ENCODE measurements around the gene AGPAT2. TPM values are rescaled to one million over a fixed set of nuclear protein-coding genes. Genes with fewer than 3 reads are reported as not detected.

The AGPAT2 gene
- total and polyA plus RNA-seq, 2 donors (not counting 1 experiment from before 2014, with no cell fraction given) = 25.1 to 28.4 TPM

DNA sequence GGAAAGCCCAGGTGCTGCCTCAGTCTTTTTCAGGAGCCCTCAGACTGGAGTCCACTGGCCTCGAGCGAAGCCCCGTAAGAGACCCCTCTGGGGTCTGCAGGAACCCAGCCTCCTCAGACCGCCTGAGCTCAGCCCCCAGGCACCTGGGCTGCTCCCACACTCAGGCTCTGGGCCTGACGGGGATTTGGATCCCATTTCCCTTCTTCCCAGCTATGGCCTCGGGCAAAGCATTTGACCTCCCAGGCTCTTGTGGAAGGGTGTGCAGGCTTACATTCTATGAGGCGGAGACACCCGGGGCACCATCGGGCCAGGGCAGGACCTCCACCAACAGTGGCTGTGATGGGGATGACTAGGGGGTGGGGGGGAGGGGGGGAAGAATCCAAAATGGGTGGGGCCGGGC is 4.5 kb downstream of the AGPAT2 start:
- CTCF ChIA-PET = interaction anchor here (2.5 kb wide), 1 partner anchor 10 kb away, joined by 17 read pairs; no protein-coding TSS in a partner anchor
- no peak for TF ChIP-seq EZH2 (IDR thresholded peaks at IDR 0.05; ENCODE audit: borderline replicate concordance, insufficient read depth, low read depth, low read length, poor library complexity, severe bottlenecking)
- TF ChIP-seq, protein P1, sequence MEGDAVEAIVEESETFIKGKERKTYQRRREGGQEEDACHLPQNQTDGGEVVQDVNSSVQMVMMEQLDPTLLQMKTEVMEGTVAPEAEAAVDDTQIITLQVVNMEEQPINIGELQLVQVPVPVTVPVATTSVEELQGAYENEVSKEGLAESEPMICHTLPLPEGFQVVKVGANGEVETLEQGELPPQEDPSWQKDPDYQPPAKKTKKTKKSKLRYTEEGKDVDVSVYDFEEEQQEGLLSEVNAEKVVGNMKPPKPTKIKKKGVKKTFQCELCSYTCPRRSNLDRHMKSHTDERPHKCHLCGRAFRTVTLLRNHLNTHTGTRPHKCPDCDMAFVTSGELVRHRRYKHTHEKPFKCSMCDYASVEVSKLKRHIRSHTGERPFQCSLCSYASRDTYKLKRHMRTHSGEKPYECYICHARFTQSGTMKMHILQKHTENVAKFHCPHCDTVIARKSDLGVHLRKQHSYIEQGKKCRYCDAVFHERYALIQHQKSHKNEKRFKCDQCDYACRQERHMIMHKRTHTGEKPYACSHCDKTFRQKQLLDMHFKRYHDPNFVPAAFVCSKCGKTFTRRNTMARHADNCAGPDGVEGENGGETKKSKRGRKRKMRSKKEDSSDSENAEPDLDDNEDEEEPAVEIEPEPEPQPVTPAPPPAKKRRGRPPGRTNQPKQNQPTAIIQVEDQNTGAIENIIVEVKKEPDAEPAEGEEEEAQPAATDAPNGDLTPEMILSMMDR (IDR thresholded peaks at IDR 0.05) = no peak
- H3K9ac ChIP-seq (ENCODE audit: low read length) = no peak overlapping the region
- H3K79me2 ChIP-seq (ENCODE audit: control insufficient read depth, insufficient read depth, low read length) = peaks cover 23% of the 10 kb centered on the region
- no peak for ATAC-seq (ENCODE audit: low read depth)
- H3K27ac ChIP-seq (ENCODE audit: low read length in 2 of 2) = no peak overlapping the region
- Mint-ChIP-seq H3K4me1 (peaks cover 7% of the 10 kb centered on the region), H3K4me3 (no peak overlapping the region), H3K9me3 (ENCODE audit: insufficient read depth) (no peaks in the 10 kb centered on the region), H3K27me3 (no peaks in the 10 kb centered on the region), H3K27ac (no peak overlapping the region)
- H3K27me3 ChIP-seq (replicated peaks in 1 of 4; ENCODE audit: control extremely low read depth in 1 of 4, control insufficient read depth in 3 of 4, insufficient read depth in 4 of 4, low read length in 3 of 4) = no peaks in the 10 kb centered on the region
- DNase-seq = no peak
- 91% methylated on average over 6 of the region's 10 CpGs for WGBS (ENCODE audit: insufficient coverage)
- intact Hi-C loops (cut with micrococcal nuclease) = no loop called here
- H3K36me3 ChIP-seq (replicated peaks in 1 of 2; ENCODE audit: control extremely low read depth in 1 of 2, control insufficient read depth in 1 of 2, extremely low read depth in 1 of 2, insufficient read depth in 2 of 2, low read length in 1 of 2) = no peaks in the 10 kb centered on the region
- H3K4me1 ChIP-seq (ENCODE audit: control insufficient read depth in 2 of 2, insufficient read depth in 2 of 2, low read length in 2 of 2) = peaks cover 10 to 16% of the 10 kb centered on the region in 2 donors
- peaks cover 71% of the 10 kb centered on the region for H4K20me1 ChIP-seq (ENCODE audit: control insufficient read depth, insufficient read depth, low read length, poor library complexity, severe bottlenecking)
- H3K4me3 ChIP-seq (ENCODE audit: control extremely low read depth in 1 of 5, extremely low read depth in 1 of 5, insufficient read depth in 1 of 5, low read depth in 2 of 5, low read length in 4 of 5) = no peak overlapping the region
- H3K9me3 ChIP-seq (ENCODE audit: control extremely low read depth in 1 of 3, control insufficient read depth in 2 of 3, insufficient read depth in 1 of 3, low read length in 2 of 3) = peaks cover 0 to under 1% (median 0%) of the 10 kb centered on the region in 3 donors
- H2AFZ ChIP-seq (ENCODE audit: insufficient read depth, low read depth, low read length, poor library complexity, severe bottlenecking) = no peak overlapping the region
- POLR2A ChIA-PET = no interaction called here
- no peak overlapping the region for H3K4me2 ChIP-seq (replicated peaks; ENCODE audit: low read depth, low read length, poor library complexity, severe bottlenecking)

DNA sequence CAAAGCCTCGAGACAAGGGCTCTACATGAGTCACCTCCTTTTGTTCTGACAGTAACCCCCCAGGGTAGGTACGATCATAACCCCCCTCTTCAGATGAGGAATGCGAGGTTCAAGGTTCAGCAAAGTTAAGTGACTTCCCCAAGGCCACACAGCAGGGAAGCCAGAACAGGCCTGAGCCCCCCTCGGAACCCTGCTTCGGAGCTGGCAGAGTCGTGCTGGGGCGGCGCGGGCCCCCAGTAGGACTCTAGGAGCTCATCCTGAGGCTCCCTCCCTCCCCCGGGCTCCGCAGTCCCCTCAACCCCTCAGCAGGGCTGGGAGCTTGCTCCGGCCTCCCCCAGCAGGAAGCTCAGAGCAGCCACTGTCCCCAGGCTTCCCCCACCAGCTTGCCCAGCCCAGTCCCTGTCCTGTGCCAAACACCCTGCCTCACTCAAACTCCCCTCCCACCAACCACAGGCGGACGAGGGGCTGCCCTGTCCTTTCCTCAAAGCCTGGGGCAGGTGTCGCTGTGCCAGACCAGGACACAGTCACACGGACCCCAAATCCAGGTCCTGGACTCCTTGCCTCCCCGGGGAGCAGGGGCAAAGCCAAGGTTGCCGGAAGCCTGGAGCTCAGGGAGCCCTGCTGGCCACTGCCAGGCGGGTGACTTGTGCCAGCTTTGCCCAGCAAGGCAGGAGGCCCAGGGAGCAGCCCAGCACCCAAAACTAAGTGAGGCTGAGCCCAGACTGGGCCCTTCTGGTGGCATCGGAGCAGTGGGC is 5.1 kb downstream of the AGPAT2 start:
- Histone ChIP-seq H3K4me1 (ENCODE audit: control insufficient read depth in 2 of 2, insufficient read depth in 2 of 2, low read length in 2 of 2) (peaks cover 9 to 14% of the 10 kb centered on the region in 2 donors), H3K9me3 (ENCODE audit: control extremely low read depth in 1 of 3, control insufficient read depth in 2 of 3, insufficient read depth in 1 of 3, low read length in 2 of 3) (no peaks in the 10 kb centered on the region), H3K4me3 (ENCODE audit: control extremely low read depth in 1 of 5, extremely low read depth in 1 of 5, insufficient read depth in 1 of 5, low read depth in 2 of 5, low read length in 4 of 5) (no peak overlapping the region), H3K27ac (ENCODE audit: low read length in 2 of 2) (no peak overlapping the region), H3K27me3 (replicated peaks in 1 of 4; ENCODE audit: control extremely low read depth in 1 of 4, control insufficient read depth in 3 of 4, insufficient read depth in 4 of 4, low read length in 3 of 4) (no peaks in the 10 kb centered on the region), H2AFZ (ENCODE audit: insufficient read depth, low read depth, low read length, poor library complexity, severe bottlenecking) (no peak overlapping the region), H4K20me1 (ENCODE audit: control insufficient read depth, insufficient read depth, low read length, poor library complexity, severe bottlenecking) (peaks cover 77% of the 10 kb centered on the region), H3K79me2 (ENCODE audit: control insufficient read depth, insufficient read depth, low read length) (peaks cover 23% of the 10 kb centered on the region), H3K36me3 (replicated peaks in 1 of 2; ENCODE audit: control extremely low read depth in 1 of 2, control insufficient read depth in 1 of 2, extremely low read depth in 1 of 2, insufficient read depth in 2 of 2, low read length in 1 of 2) (no peaks in the 10 kb centered on the region), H3K4me2 (replicated peaks; ENCODE audit: low read depth, low read length, poor library complexity, severe bottlenecking) (no peak overlapping the region), H3K9ac (ENCODE audit: low read length) (no peak overlapping the region)
- no peaks in the 10 kb centered on the region for H3K27me3 Mint-ChIP-seq
- H3K9me3 Mint-ChIP-seq (ENCODE audit: insufficient read depth) = no peaks in the 10 kb centered on the region
- ATAC-seq (ENCODE audit: low read depth) = no peak
- CTCF ChIA-PET = interaction anchor here (2.5 kb wide), 1 partner anchor 10 kb away, joined by 17 read pairs; no protein-coding TSS in a partner anchor
- H3K4me3 Mint-ChIP-seq = no peak overlapping the region
- peaks cover 7% of the 10 kb centered on the region for H3K4me1 Mint-ChIP-seq
- H3K27ac Mint-ChIP-seq = no peak overlapping the region
- WGBS (ENCODE audit: insufficient coverage) = 91% methylated on average over 20 of the region's 20 CpGs
- intact Hi-C loops (cut with micrococcal nuclease) = no loop called here
- TF ChIP-seq EZH2 (IDR thresholded peaks at IDR 0.05; ENCODE audit: borderline replicate concordance, insufficient read depth, low read depth, low read length, poor library complexity, severe bottlenecking) = no peak
- TF ChIP-seq, protein P1 (IDR thresholded peaks at IDR 0.05) = no peak
- no peak for DNase-seq
- POLR2A ChIA-PET = no interaction called here

Data from B cell (primary cell).